Ishikawa (cell line): ENCODE measurements around the gene ZNF677.
"Not testable (repeated sequence)": the region's sequence is repeated elsewhere in the genome, so short reads cannot be mapped to it uniquely, and the experiment has no call there.

Experiments used
- CEBPB ChIP-seq: IDR thresholded peaks from 2 replicates; pipeline ENCODE4 v1.6.1; 2012
- CREB1 ChIP-seq: IDR thresholded peaks from 2 replicates; pipeline ENCODE4 v1.6.1; 2012; ENCODE audit warnings: low read depth
- EGR1 ChIP-seq: IDR thresholded peaks from 2 replicates; pipeline ENCODE4 v1.6.1; 2012
- EP300 ChIP-seq: IDR thresholded peaks from 2 replicates; pipeline ENCODE4 v1.6.1; 2012; ENCODE audit warnings: borderline replicate concordance
- FOXM1 ChIP-seq: IDR thresholded peaks from 2 replicates; pipeline ENCODE4 v1.6.1; 2012; ENCODE audit warnings: low read depth, borderline replicate concordance
- NFIC ChIP-seq: IDR thresholded peaks from 2 replicates; pipeline ENCODE4 v1.6.1; 2012
- RAD21 ChIP-seq: IDR thresholded peaks from 2 replicates; pipeline ENCODE4 v1.6.1; 2012; ENCODE audit warnings: low read depth
- REST ChIP-seq: IDR thresholded peaks from 2 replicates; pipeline ENCODE4 v1.6.1; 2012; ENCODE audit warnings: low read depth, mild to moderate bottlenecking
- TAF1 ChIP-seq: IDR thresholded peaks from 2 replicates; pipeline ENCODE4 v1.6.1; 2012; ENCODE audit warnings: low read depth, mild to moderate bottlenecking
- TCF12 ChIP-seq: IDR thresholded peaks from 2 replicates; pipeline ENCODE4 v1.6.1; 2012; ENCODE audit warnings: low read depth
- TEAD4 ChIP-seq: IDR thresholded peaks from 2 replicates; pipeline ENCODE4 v1.6.1; 2012
- YY1 ChIP-seq: IDR thresholded peaks from 2 replicates; pipeline ENCODE4 v1.6.1; 2012; ENCODE audit warnings: low read depth
- ZBTB7A ChIP-seq: IDR thresholded peaks from 2 replicates; pipeline ENCODE4 v1.6.1; 2012; ENCODE audit warnings: low read depth
- TF ChIP-seq, protein P1 (sequence below): IDR thresholded peaks from 2 replicates; pipeline ENCODE4 v1.6.1; 2012
- TF ChIP-seq, protein P2 (sequence below): IDR thresholded peaks from 2 replicates; pipeline ENCODE4 v1.6.1; 2012

The ZNF677 gene

DNA sequence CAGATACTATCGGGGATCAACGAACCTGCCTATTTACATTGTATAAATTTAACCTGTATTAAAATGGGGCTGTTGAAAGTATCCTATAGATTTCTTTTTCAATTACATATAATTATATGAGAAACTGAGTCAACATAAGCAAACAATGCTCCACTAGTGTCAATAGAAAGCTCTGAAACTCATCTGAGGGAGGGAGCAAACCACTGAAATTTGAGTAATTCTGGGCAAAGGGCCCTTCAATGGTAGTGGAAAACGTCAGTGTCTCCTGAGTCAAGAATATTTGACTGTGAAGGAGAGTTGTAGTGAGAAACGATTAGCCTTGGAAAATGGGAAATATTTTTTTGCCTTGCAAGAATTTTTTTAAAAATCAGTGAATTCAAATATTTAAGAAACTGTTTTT lies 30.4 kb upstream of the ZNF677 start:
- TF ChIP-seq TAF1 (no peak), NFIC (no peak), CEBPB (no peak), ZBTB7A (no peak), RAD21 (no peak), EP300 (no peak), TCF12 (no peak), REST (no peak), CREB1 (no peak), EGR1 (no peak), FOXM1 (no peak), YY1 (no peak), TEAD4 (no peak)
- TF ChIP-seq, protein P1, sequence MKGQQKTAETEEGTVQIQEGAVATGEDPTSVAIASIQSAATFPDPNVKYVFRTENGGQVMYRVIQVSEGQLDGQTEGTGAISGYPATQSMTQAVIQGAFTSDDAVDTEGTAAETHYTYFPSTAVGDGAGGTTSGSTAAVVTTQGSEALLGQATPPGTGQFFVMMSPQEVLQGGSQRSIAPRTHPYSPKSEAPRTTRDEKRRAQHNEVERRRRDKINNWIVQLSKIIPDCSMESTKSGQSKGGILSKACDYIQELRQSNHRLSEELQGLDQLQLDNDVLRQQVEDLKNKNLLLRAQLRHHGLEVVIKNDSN: no peak
- TF ChIP-seq, protein P2, sequence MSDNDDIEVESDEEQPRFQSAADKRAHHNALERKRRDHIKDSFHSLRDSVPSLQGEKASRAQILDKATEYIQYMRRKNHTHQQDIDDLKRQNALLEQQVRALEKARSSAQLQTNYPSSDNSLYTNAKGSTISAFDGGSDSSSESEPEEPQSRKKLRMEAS: no peak

- TF ChIP-seq, protein P2: no peak
- TF ChIP-seq YY1 (no peak), CREB1 (no peak), NFIC (no peak), TCF12 (no peak), RAD21 (no peak), FOXM1 (no peak), TEAD4 (no peak), TAF1 (no peak), EP300 (no peak)
- TF ChIP-seq, protein P1: no peak
These were observed 20.8 kb upstream of the ZNF677 start for GRCh38 chr19:53275480-53275879.

DNA sequence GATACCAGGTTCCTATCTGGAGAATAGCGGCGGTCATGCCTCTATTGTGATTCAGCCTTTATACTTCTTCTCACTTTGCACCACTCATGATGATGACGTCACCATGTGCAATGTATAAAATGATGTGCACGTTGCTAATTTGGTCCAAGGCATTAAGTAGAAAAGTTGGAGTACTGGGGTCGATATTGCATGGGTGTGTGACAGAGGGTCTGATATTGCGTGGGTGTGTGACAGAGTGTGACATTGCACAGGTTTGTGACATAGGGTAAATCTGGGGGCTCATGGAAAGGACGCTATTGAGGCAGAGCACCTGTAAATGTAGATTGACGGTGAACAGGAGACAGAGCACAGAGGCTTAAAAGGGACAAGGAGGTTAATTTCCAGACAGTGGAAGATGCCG lies 17.4 kb upstream of the ZNF677 start:
- TF ChIP-seq CEBPB: no peak

GRCh38 chr19:53267623-53268022 lies 12.9 kb upstream of the ZNF677 start, which contains the start of gene VN1R4:
Gene VN1R4 (minus strand): TSS chr19:53267723. CDS start chr19:53267665, 58 bp downstream.
- TF ChIP-seq EGR1, CREB1, RAD21: not testable (repeated sequence)

GRCh38 chr19:53257715-53258342 lies 3.2 kb upstream of the ZNF677 start, which contains the start of gene VN1R2:
Gene VN1R2 (plus strand): TSS chr19:53258292. CDS start chr19:53258376, 84 bp downstream.
- not testable (repeated sequence) for TF ChIP-seq ZBTB7A, CREB1
- TF ChIP-seq, protein P2: not testable (repeated sequence)

GRCh38 chr19:53246498-53246897 lies 8.2 kb downstream of the ZNF677 start:
- TF ChIP-seq EGR1: no peak
- no peak for TF ChIP-seq TAF1
- no peak for TF ChIP-seq CREB1
- TF ChIP-seq, protein P1: no peak
- TF ChIP-seq, protein P2: no peak
- no peak for TF ChIP-seq REST
- TF ChIP-seq NFIC: no peak
- no peak for TF ChIP-seq TCF12
